GM13977 (cell line): ENCODE results near the gene COL4A1.

Experiments used
- DNase-seq: peaks from one replicate; pipeline ENCODE4 v3.0.0; 2012; ENCODE audit warnings: low spot score
- in situ Hi-C: fragments of 300-500 bp; cut with MboI; formaldehyde crosslinking; loops from one replicate; pipeline ENCODE4 v1.12.0; 2022; ENCODE audit warnings: low sequenced_read_pairs, low pct_unique_long_range_greater_than_20kb, mixed read lengths, inconsistent platforms; ENCODE audit not compliant: unreplicated experiment
- TF ChIP-seq, protein P1 (sequence below): IDR thresholded peaks from 2 replicates; pipeline ENCODE4 v1.5.1; 2012; ENCODE audit warnings: mild to moderate bottlenecking, control low read depth; ENCODE audit not compliant: insufficient read depth; ENCODE audit errors: extremely low read depth, missing control alignments

The COL4A1 gene

DNA sequence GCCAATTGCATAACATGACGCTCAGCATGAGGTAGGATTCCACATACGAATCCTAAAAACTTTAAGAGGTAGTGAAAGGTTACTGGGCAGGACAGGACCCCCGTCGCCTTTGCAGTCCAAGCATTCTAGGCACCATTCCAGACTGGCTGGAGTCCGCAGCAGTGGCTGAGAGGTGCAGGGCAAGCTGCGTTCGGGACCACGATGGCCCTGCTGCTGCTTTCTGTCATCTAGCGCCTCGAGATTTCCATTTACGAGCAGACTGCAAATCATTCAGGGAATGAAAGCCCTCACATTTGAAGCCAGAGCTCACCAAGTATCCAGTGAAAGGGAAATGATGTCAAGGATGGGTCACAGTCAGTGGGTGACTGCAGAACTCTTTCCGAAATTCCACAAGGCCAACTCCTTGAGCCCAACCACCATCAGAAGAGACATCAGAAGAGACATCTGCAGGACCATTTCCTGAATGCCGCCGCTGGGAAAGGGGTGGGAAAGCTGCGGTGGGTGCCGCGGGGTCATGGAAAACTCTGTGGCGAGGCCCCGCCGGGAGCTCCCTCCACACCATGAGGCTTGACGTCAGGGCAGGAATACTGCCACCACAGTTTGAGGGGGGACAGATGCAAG is 88.3 kb downstream of the COL4A1 start:
- DNase-seq: no peak
- in situ Hi-C loops: loop anchor here (25.0 kb wide), 1 partner anchor 369 kb away; no protein-coding TSS in a partner anchor

DNA sequence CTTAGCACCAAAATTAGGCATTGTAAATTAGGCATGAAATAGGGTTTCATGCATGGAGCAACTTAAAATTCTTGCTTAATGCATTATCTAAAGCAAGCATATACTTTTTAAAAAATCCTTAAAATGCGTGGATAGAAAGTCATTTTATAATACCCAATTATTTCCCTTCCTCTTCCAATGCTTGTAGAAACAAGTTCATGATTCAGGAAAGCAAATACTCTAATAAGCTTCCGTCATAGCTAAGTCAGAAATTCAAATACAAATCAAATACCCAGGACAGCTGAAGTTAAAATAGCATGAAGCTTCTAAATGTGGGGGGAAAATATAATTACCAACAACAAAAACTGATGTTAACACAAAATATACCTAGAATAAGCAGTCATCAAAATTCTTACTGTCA is 89.1 kb downstream of the COL4A1 start:
- DNase-seq: no peak
- TF ChIP-seq, protein P1, sequence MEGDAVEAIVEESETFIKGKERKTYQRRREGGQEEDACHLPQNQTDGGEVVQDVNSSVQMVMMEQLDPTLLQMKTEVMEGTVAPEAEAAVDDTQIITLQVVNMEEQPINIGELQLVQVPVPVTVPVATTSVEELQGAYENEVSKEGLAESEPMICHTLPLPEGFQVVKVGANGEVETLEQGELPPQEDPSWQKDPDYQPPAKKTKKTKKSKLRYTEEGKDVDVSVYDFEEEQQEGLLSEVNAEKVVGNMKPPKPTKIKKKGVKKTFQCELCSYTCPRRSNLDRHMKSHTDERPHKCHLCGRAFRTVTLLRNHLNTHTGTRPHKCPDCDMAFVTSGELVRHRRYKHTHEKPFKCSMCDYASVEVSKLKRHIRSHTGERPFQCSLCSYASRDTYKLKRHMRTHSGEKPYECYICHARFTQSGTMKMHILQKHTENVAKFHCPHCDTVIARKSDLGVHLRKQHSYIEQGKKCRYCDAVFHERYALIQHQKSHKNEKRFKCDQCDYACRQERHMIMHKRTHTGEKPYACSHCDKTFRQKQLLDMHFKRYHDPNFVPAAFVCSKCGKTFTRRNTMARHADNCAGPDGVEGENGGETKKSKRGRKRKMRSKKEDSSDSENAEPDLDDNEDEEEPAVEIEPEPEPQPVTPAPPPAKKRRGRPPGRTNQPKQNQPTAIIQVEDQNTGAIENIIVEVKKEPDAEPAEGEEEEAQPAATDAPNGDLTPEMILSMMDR: no peak
- in situ Hi-C loops: loop anchor here (25.0 kb wide), 1 partner anchor 369 kb away; no protein-coding TSS in a partner anchor

More for the DNA sequence above, 88.3 kb downstream of the COL4A1 start:
- TF ChIP-seq, protein P1: no peak

DNA sequence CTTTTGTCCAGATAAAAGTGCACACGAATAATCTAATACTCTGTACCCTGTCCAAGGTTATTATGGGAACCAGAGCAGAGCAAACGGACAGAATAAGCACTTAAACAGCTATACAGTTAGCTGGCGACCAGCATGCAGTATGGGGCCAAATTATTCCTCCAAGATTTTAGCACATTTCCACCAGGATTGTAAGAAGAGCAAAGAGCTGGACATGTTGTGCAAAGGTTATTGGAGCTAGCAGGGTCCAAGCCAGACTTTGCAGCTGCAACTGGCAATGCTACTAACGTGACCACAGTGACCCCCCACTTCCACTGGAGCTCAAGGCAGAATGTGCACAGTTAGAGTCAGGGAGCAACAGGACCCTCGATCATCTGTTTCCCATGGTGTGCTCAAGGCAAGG is 89.9 kb downstream of the COL4A1 start:
- no peak for DNase-seq
- TF ChIP-seq, protein P1: no peak
- in situ Hi-C loops: loop anchor here (25.0 kb wide), 1 partner anchor 370 kb away; no protein-coding TSS in a partner anchor

DNA sequence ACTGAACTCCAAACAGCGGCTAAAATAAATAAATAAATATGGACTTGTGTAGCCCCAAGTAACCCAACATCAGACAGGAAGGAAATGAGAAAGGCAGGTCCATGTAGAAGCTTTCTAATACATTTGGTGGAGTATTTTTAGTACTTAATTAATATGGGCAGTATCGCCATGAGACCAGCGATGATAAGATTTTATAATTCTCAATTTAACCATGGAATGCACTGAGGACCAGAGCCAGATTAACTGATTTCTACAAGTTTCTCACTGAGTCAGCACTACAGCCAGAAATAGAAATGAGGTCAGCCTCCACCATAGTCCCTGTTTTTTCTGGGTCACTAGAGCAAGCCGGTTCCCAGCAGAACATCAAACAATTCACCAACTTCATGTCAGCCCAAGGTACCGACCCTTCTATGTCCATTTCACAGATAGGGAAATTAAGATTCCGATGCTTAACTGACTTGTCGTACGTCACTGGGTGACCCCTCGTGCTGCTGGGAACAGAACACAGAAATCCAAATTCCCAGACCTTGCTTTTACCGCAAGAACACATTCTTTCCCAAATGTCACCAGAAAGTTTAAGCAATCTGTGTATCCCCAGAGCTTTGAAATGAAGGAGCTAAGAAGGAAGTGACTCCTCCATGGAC is 90.4 kb downstream of the COL4A1 start:
- no peak for DNase-seq
- TF ChIP-seq, protein P1: no peak
- in situ Hi-C loops: loop anchor here (25.0 kb wide), 1 partner anchor 371 kb away; no protein-coding TSS in a partner anchor

DNA sequence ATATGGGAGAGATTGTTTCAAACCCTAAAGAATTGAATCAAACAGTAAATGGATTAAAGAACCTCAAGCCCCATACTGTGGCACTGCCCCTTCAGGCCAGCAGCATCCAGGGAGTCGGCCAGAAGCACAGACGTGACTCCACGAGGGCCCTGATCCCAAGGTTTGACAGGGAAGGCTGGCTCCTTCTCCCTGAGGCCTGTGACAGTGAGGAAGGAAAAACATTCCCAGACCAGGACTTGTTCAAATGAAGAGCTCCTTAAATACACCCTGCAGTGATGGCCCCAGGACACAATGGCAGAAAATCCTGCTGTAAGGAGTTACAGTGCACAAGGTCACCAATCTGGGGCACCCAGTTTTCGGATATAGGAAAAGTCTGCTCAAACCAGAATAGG is 91.0 kb downstream of the COL4A1 start:
- TF ChIP-seq, protein P1: no peak

DNA sequence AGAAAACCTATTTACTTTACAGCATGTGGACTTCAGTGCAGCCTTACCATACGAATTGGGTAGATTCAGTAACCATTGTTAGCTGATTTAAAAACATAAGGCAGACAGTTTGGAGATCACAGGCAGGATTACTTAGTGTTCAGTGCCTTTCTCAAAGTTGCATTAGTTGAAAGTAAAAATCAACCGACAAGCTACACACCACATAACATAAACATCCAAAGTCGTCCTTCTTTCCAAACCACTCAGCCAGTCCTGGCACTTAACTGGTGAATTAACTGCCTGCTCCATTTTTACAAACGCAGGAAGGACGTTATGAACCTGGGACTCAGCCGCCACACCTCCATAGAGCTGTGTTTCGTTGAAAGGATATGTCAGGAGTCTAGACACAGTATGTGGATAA is 91.4 kb downstream of the COL4A1 start:
- no peak for DNase-seq
- in situ Hi-C loops: loop anchor here (25.0 kb wide), 1 partner anchor 372 kb away; no protein-coding TSS in a partner anchor
- TF ChIP-seq, protein P1: no peak

More for the DNA sequence above, 91.0 kb downstream of the COL4A1 start:
- in situ Hi-C loops: loop anchor here (25.0 kb wide), 1 partner anchor 371 kb away; no protein-coding TSS in a partner anchor
- no peak for DNase-seq
